ENCODE results near the gene TSPO2. TPM values are rescaled to one million over a fixed set of nuclear protein-coding genes. Genes with fewer than 3 reads are reported as not detected.

The TSPO2 gene
- total and polyA plus RNA-seq, 9 of the 15 experiments (the other 6 are each of a cell fraction or from before 2014, with no cell fraction given) = not detected

DNA sequence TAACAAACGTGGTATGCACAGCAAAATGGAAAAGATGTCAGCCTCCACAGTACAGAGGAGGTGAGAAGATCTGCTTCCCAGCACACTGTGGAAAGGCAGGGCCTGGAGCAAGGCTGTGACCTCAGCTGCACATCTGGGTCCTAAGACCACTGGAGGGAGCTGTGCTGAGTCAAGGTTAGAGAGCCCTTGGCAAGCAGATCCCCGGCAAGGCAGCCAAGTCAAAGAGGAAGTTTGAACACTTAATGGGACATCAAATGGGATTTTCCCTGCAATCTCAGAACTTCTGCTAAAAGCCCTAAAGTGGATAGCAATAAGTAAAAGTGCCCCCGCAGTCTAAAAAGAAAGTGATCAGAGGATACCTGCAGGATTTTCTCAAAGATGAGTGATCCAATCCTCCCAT is 42.7 kb upstream of the TSPO2 start (continued):
- TF ChIP-seq, protein P1, sequence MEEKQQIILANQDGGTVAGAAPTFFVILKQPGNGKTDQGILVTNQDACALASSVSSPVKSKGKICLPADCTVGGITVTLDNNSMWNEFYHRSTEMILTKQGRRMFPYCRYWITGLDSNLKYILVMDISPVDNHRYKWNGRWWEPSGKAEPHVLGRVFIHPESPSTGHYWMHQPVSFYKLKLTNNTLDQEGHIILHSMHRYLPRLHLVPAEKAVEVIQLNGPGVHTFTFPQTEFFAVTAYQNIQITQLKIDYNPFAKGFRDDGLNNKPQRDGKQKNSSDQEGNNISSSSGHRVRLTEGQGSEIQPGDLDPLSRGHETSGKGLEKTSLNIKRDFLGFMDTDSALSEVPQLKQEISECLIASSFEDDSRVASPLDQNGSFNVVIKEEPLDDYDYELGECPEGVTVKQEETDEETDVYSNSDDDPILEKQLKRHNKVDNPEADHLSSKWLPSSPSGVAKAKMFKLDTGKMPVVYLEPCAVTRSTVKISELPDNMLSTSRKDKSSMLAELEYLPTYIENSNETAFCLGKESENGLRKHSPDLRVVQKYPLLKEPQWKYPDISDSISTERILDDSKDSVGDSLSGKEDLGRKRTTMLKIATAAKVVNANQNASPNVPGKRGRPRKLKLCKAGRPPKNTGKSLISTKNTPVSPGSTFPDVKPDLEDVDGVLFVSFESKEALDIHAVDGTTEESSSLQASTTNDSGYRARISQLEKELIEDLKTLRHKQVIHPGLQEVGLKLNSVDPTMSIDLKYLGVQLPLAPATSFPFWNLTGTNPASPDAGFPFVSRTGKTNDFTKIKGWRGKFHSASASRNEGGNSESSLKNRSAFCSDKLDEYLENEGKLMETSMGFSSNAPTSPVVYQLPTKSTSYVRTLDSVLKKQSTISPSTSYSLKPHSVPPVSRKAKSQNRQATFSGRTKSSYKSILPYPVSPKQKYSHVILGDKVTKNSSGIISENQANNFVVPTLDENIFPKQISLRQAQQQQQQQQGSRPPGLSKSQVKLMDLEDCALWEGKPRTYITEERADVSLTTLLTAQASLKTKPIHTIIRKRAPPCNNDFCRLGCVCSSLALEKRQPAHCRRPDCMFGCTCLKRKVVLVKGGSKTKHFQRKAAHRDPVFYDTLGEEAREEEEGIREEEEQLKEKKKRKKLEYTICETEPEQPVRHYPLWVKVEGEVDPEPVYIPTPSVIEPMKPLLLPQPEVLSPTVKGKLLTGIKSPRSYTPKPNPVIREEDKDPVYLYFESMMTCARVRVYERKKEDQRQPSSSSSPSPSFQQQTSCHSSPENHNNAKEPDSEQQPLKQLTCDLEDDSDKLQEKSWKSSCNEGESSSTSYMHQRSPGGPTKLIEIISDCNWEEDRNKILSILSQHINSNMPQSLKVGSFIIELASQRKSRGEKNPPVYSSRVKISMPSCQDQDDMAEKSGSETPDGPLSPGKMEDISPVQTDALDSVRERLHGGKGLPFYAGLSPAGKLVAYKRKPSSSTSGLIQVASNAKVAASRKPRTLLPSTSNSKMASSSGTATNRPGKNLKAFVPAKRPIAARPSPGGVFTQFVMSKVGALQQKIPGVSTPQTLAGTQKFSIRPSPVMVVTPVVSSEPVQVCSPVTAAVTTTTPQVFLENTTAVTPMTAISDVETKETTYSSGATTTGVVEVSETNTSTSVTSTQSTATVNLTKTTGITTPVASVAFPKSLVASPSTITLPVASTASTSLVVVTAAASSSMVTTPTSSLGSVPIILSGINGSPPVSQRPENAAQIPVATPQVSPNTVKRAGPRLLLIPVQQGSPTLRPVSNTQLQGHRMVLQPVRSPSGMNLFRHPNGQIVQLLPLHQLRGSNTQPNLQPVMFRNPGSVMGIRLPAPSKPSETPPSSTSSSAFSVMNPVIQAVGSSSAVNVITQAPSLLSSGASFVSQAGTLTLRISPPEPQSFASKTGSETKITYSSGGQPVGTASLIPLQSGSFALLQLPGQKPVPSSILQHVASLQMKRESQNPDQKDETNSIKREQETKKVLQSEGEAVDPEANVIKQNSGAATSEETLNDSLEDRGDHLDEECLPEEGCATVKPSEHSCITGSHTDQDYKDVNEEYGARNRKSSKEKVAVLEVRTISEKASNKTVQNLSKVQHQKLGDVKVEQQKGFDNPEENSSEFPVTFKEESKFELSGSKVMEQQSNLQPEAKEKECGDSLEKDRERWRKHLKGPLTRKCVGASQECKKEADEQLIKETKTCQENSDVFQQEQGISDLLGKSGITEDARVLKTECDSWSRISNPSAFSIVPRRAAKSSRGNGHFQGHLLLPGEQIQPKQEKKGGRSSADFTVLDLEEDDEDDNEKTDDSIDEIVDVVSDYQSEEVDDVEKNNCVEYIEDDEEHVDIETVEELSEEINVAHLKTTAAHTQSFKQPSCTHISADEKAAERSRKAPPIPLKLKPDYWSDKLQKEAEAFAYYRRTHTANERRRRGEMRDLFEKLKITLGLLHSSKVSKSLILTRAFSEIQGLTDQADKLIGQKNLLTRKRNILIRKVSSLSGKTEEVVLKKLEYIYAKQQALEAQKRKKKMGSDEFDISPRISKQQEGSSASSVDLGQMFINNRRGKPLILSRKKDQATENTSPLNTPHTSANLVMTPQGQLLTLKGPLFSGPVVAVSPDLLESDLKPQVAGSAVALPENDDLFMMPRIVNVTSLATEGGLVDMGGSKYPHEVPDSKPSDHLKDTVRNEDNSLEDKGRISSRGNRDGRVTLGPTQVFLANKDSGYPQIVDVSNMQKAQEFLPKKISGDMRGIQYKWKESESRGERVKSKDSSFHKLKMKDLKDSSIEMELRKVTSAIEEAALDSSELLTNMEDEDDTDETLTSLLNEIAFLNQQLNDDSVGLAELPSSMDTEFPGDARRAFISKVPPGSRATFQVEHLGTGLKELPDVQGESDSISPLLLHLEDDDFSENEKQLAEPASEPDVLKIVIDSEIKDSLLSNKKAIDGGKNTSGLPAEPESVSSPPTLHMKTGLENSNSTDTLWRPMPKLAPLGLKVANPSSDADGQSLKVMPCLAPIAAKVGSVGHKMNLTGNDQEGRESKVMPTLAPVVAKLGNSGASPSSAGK (IDR thresholded peaks at IDR 0.05) = no peak
- TF ChIP-seq L3MBTL2 (IDR thresholded peaks at IDR 0.05) = peak; percentile 41; the same call in 1 of the 2 replicates
- TF ChIP-seq, protein P2, sequence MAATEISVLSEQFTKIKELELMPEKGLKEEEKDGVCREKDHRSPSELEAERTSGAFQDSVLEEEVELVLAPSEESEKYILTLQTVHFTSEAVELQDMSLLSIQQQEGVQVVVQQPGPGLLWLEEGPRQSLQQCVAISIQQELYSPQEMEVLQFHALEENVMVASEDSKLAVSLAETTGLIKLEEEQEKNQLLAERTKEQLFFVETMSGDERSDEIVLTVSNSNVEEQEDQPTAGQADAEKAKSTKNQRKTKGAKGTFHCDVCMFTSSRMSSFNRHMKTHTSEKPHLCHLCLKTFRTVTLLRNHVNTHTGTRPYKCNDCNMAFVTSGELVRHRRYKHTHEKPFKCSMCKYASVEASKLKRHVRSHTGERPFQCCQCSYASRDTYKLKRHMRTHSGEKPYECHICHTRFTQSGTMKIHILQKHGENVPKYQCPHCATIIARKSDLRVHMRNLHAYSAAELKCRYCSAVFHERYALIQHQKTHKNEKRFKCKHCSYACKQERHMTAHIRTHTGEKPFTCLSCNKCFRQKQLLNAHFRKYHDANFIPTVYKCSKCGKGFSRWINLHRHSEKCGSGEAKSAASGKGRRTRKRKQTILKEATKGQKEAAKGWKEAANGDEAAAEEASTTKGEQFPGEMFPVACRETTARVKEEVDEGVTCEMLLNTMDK (IDR thresholded peaks at IDR 0.05; ENCODE audit: borderline replicate concordance, insufficient read depth, low read depth, low read length, poor library complexity, severe bottlenecking) = peak; percentile 83

All from K562 (cell line).